Ureter (tissue), 1 donor: ENCODE measurements around the gene TBC1D30. TPM values are rescaled to one million over a fixed set of nuclear protein-coding genes. Genes with fewer than 3 reads are reported as not detected.
"Not testable (repeated sequence)": the region's sequence is repeated elsewhere in the genome, so short reads cannot be mapped to it uniquely, and the experiment has no call there.

Experiments
- DNase-seq: peaks from one replicate; pipeline ENCODE4 v3.0.0-alpha.2; 2020; ENCODE audit warnings: low spot score
- total RNA-seq: library from RNA; stranded (reverse); gene quantifications from one replicate; pipeline ENCODE4 v1.2.4, GENCODE V29; 2023
- donor health status: DM: yes; HTN: yes; CAD: no.

TBC1D30 gene, protein sequence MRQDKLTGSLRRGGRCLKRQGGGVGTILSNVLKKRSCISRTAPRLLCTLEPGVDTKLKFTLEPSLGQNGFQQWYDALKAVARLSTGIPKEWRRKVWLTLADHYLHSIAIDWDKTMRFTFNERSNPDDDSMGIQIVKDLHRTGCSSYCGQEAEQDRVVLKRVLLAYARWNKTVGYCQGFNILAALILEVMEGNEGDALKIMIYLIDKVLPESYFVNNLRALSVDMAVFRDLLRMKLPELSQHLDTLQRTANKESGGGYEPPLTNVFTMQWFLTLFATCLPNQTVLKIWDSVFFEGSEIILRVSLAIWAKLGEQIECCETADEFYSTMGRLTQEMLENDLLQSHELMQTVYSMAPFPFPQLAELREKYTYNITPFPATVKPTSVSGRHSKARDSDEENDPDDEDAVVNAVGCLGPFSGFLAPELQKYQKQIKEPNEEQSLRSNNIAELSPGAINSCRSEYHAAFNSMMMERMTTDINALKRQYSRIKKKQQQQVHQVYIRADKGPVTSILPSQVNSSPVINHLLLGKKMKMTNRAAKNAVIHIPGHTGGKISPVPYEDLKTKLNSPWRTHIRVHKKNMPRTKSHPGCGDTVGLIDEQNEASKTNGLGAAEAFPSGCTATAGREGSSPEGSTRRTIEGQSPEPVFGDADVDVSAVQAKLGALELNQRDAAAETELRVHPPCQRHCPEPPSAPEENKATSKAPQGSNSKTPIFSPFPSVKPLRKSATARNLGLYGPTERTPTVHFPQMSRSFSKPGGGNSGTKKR
- 24.2 TPM for total RNA-seq

DNA sequence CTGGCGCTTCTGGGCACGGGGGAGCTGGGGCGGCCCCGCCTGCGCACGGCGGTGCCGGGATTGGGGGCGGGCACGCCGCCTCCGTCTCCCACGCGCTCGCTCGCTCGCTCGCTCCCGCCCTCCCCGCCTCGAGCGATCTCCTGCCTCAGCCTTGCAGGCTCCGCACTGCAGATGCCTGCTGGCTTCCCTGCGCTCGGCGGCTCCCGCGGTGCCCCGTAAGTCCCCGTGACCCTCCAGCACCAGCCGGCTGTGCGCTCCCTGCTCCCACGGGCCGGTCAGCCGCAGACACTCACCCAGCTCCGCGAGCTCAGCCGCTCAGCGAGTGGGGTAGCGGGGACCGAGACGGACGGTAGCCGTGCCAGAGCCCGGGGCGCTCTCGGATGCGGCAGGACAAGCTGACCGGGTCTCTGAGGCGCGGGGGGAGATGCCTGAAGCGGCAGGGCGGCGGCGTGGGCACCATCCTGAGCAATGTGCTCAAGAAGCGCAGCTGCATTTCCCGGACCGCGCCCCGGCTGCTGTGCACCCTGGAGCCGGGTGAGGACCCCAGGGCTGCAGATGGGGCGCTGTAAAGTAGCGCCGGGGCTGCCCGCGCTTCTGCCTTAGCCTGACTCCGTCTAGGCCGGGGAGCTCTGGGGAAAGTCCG, at the start of gene TBC1D30:
Gene TBC1D30 (plus strand): TSS at position 148 of the 643 bp plus-strand sequence. CDS start 233 bp downstream, at position 381.
- no peak for DNase-seq

DNA sequence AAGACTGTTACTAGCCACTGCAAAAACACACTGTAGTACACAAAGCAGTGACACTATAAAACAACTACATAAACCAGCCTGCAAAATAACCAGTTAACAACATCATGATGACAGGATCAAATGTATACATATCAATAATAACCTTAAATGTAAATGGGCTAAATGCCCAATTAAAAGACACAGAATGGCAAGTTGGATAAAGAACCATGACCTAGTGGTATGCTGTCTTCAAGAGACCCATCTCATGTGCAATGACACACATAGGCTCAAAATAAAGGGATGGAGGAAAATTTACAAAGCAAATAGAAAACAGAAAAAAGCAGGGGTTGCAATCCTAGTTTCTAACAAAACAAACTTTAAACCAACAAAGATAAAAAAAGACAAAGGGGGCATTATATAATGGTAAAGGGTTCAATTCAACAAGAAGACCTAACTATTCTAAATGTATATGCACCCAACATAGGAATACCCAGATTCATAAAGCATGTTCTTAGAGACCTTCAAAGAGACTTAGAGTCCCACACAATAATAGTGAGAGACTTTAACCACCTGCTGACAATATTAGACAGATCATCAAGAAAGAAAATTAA, 49.2 kb upstream of the TBC1D30 start:
- DNase-seq, result not testable (repeated sequence)

DNA sequence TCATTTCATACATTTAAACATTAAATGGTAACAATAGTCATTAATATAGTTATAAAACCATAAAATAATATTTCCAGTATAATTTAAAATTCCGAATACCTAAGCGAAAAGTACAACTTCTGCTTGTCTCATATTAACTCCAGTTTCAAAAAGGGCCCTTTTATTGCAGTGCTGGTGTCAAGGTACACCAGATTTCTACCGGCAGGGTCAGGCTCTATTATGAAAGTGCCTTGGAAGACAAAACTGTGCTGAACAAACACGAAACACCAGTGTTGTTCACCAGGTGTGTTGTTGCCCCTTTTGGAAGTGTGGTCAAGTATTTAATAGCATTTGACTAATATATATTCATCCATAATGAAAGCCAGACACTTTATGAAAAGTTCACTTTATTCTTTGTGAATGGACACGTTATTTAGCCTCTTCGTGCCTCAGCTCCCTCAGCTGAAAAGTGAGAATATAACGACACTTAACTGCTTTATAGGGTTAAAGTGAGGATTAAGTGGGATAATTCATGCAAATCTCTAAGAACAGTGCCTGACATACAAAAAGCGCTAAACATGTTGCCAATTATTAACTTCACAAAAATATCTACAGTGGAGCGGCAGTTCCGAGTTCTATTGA, 45.0 kb upstream of the TBC1D30 start:
- DNase-seq, result no peak

DNA sequence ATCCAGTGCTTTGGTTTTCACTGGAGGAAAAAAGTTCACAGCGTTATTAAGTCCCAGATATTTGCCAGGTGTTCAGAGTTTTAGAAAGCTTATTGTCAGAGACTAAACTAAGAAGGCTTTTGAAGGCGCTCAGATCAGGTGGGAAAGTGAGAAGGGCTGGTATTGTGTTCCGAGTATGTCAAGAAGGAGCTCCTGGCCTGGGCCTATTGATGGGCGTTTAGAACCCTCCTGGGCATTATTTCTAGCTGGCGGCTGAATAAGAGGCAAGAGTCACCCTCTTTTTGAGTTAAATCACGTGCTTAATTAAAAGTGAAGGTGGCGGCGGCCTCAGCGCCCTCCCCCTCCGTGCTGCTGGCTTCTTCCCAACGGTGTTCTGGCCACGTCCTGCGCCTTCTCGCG, 44.3 kb upstream of the TBC1D30 start:
- DNase-seq, result no peak

DNA sequence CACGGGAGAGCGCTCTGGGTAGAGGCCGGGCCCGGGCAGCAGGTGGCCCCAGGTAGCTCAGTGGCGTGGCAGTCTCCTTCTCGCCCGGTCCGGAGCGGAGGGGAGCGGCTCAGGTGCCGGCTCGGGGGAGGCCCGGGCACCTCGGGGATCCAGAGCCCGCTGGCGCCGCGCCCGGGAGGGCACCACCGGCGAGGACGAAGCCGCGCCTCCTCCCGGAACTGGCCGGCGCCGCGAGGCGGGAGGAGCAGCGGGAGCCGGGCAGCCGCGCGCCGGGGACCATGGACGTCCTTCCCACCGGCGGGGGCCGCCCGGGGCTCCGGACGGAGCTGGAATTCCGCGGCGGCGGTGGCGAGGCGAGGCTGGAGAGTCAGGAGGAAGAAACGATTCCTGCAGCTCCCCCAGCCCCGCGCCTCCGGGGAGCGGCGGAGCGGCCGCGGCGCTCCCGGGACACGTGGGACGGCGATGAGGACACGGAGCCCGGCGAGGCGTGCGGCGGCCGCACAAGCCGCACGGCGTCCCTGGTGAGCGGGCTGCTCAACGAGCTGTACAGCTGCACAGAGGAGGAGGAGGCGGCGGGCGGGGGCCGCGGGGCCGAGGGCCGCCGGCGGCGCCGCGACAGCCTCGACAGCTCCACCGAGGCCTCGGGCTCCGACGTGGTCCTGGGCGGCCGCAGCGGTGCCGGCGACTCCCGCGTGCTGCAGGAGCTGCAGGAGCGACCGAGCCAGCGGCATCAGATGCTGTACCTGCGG, 43.7 kb upstream of the TBC1D30 start:
- peak; percentile 56 for DNase-seq

DNA sequence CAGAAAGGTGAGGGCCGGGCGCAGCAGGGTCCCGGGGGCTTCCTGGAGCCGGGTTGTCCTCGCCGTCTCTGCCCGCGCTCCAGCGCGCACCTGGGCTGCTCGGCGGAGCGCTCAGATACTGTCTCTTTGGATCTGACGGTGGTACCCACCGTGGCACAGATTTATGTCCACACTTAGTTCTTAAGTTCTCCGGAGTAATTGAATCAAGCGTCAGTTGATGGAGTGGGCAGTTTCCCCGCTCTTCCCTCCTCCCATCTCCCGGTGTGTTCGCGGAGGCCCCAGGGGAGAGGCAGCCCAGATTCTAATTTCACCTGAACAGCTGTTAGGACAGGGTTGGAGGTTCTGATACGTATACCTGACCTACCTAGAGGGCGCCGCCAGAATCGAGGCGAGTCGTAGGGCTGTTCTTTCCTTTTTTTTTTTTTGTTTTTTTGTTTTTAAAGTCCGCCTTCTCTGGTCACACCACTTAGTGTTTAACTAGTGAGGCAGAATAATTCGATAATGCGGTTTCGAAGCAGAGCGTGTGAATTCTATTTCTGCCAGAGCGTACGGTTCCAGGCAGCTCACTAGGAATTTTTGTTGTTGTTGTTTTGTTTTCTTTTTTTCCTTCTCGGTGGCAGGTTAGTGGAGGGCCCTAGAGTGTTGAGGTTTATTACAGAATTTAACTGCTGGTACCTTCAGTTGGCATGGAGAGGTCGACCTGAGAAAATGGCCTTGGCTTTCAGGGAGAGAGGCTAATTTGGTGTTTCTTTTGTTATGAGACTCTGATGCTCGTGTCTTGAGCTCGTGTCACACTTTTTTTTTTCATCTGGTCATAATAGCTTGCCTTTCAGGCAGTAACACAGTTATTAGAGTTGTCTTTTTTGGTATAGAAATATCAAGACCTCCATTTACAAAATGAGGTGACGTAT, 42.9 kb upstream of the TBC1D30 start:
- no peak for DNase-seq

DNA sequence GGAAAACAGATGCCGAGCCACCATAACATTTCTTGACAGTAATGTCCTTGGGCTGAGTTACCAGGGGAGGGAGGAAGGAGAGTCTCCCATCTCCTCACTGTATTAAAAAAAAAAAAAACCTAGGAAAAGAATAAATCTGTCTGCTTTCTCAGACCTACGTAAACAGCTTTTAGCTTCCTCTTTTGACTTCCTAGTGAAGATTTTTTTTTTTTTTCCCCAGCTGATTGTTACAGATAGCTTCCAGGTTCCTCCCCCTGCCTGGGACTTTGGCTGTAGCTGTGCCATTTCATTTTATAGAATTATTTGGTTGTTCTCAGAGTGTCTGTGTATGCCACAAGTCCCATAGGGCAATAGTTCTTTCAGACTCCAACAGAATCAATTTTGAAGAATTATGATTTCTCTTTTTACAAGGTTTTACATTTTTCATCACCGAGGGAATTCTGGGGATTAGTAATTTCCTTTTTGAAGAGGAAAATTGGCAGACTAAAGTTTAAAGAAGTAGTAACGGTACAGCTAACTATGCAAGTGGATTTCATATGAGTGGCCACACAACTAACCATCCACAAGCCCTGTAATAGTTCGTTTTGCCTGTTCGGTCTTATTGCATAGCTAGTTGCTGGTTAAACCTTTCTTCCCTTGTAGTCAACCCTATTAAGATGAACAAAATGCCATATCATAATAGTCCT, 42.1 kb upstream of the TBC1D30 start:
- no peak for DNase-seq

DNA sequence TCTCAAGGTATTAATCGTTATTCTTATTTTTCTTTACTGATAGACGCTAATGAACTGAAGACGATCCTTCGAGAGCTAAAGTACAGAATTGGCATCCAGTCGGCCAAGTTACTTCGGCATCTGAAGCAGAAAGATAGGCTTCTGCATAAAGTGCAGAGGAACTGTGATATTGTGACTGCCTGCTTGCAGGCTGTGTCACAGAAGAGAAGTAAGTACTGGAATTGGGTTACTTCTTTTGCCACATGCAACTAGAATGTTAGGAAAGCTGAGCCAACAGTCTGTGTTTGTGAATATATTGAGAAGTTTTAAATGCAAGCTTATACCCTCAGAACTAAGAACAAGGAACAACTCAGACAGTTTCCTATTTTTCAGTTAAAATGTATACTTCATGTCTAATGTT, 38.6 kb upstream of the TBC1D30 start:
- DNase-seq, result no peak

DNA sequence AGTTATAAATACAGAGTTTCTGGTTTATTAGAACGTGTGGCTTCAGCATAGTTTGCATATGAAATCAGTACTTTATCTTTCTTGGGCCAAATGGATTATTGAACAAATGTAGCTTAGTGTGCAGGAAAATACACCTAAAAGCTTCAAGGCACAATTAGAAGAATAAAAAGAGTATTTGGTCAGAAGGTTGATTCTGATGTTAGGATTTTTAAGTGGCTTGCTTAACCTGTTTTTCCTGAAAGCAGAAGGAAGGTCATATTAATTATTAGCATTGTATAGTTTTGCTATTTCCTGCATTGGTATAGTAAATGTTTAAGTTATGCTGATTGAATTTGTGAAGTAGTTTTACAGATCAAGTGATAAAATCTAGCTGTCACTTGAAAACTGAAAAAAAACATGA, 34.3 kb upstream of the TBC1D30 start:
- DNase-seq, result no peak

DNA sequence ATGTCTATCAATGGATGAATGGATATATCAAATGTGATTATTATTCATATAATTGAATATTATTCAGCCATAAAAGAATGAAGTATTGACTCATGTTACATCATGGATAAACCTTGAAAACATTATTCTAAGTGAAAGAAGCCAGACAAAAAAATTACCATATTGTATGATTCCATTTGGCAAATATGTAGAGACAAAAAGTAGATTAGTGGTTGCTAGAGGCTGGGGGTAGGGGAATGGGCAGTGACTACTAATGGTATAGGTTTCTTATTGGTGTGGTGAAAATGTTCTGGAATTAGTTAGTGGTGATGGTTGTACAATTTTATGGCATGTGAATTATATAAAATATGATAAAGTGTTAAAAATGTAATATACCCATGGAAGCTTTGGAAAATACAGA, 33.4 kb upstream of the TBC1D30 start:
- DNase-seq, result no peak

DNA sequence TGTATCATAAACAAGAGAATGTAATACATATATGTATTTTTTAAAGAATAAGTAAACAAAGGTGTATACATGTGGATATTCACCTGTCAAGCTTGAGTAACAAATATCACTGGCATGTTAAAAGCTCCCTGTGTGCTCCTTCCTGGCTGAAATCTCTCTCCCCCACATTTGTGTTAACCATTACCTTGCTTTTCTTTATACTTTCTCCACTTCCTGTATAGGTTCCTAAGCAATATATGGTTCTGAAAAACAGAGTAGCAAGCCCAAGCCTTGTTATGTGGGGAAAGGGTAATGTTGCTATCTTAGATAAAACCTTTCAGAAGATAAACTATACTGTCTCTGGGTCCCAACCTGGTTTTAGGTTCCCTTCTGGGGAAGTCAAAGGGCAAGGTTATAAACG, 32.3 kb upstream of the TBC1D30 start:
- no peak for DNase-seq

DNA sequence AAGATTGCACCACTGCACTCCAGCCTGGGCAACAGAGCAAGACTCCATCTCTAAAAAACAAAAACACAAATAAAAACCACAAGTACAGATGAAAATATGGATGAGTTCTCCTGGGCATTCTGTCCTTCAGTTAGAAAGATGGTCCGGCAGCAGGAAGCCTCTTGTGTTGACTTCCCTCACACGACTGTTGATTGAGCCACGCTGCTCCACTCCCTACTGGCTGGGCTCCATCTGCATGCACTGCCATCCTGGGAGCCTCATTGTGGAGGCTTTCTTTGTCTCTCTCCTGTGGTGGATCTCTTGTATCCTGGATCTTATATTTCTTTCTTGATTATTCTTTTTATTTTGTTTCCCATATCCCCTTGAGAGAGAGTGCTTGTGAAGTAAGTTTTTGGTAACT, 30.8 kb upstream of the TBC1D30 start:
- DNase-seq, result no peak

DNA sequence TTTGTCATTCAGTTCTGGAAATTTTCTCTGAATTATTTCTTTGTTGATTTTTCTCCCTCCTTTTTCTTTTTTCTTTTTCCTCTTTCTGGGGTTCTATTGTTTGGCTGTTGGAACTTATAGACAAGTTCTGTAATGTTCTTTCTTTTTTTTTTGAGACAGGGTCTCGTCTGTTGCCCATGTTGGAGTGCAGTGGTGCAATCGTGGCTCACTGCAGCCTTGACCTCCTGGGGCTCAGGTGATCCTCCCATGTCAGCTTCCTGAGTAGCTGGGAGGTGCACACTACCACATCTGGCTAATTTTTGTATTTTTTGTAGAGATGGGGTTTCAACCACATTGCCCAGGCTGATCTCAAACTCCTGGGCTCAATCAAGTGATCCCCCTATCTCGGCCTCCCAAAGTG, 30.1 kb upstream of the TBC1D30 start:
- no peak for DNase-seq

DNA sequence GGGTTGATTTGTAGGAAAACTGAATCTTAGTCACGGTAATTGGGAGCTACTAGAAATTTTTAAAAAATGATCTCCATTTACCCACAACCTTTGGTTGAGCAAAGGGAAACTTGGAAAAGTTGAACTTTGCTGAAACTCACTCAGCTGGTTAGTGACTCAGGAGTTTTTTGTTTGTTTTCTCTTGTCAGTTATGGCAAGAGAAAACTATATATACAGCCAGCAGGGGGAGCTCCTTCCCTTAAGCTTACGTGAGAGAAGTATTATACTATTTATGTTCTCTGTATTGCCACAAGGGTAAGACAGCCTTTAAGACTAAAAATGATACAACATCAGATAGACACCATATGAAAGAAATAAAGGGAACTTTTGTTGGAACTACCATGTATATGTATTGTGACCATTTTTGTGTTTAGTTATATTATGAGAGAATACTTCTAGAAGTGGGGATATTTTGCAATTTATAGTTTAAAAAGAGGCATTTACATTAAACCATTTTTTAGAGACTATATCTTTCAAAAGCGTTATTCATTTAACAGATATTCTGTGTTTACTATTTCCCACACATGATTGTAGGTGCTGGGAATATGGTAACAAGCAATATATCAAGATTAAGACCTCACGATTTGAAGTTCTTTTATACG, 28.1 kb upstream of the TBC1D30 start:
- DNase-seq, result peak; percentile 75

DNA sequence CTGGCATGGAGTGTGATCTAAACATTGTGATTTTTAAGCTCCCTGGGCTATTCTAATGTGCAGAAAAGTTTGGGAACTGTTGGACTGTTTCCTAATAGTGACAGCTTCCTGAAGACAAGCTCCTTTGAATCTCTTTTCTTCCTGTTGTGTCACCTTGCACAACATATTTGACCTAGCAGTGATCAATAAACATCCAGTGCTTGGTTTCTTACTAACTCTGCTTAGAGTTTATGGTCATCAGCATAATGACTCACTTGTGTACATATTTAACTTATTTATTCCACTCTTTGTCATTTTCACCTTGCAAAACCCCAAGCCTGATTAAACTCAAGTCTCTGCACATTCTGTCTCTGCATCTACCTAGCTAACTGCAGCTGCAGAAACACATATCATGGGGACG, 27.3 kb upstream of the TBC1D30 start:
- DNase-seq, result no peak

DNA sequence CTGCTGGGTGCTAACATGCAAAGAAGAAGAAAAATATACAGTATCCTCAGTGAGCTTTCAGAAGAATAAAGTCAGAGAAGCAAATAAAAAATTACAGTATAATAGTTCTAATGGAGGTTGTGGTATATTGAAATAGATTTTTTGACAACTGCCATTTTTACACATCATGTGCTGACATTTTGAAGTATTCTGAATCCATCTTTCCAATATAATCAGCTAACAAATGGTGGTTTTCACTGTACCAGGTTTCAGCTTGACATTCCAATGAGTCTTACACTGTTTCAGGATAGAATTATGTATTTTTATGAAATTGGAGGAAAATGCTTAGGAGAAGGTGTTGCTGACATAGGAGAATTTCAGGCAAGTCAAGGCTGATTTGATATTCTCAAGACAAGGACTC, 26.3 kb upstream of the TBC1D30 start:
- no peak for DNase-seq

DNA sequence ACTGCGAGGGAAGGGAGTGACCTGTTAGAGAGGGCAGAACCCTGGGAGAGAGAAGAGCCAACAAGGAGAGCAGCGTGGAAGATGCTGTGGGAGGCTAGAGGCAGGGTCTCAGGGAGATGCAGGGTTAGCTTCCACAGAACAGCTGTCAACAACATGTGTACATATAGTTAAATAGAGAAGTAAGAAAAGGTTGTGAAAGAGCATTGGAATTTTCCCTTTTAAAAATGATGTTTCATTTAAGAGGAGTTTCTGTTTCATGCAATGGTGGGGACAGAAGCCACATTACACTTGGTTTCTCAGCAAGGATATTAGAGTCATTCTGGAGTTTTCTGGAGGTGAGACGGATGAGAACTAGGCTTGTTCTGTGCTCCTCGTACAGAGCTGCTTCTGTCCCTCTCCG, 23.8 kb upstream of the TBC1D30 start:
- no peak for DNase-seq

DNA sequence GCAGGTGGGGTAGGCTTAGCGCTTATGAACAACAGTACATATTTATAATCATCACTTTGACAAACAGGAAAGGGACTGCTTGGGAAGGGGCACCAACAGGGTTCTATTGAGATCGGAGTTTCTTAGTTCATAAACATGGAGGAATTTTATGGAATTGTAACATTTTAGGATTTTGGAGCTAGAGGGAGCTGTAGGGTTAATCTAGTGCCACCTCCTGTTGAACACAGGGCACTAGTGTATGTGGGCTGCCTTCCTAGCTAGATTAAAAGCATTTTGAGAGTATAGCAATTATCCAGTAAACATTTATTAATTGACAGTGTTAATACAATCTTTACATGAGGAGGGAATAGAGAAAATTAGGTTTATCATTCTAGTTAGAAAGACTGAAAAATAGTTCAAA, 23.1 kb upstream of the TBC1D30 start:
- no peak for DNase-seq
